Mesendoderm (in vitro differentiated cells): ENCODE measurements around the gene FRAS1.
A peak's percentile ranks its signal among the peaks of the same experiment; 100 is the strongest.

ENCODE experiments used
- DNase-seq: peaks from one replicate; pipeline ENCODE4 v3.0.0; 2013
- H2AK5ac ChIP-seq: 2 replicates; pipeline ENCODE4 v1.6.1; 2013; ENCODE audit warnings: low read length, inconsistent platforms
- H2BK120ac ChIP-seq: 2 replicates; pipeline ENCODE4 v1.6.1; 2013; ENCODE audit warnings: low read depth, mild to moderate bottlenecking, low read length, moderate library complexity, mixed read lengths
- H2BK15ac ChIP-seq: replicated peaks from 2 replicates; pipeline ENCODE4 v1.6.1; 2013; ENCODE audit warnings: low read depth, mild to moderate bottlenecking, moderate library complexity
- H2BK5ac ChIP-seq: 2 replicates; pipeline ENCODE4 v1.6.1; 2013; ENCODE audit warnings: low read length, inconsistent platforms
- H3K18ac ChIP-seq: 2 replicates; pipeline ENCODE4 v1.6.1; 2013; ENCODE audit warnings: mild to moderate bottlenecking, low read length, mixed read lengths
- H3K23ac ChIP-seq: one replicate; pipeline ENCODE4 v1.6.1; 2013; ENCODE audit warnings: low read length
- H3K27ac ChIP-seq: 2 replicates; pipeline ENCODE4 v1.5.1; 2013; ENCODE audit warnings: low read depth, mild to moderate bottlenecking, inconsistent platforms, low read length, moderate library complexity
- H3K27me3 ChIP-seq: 2 replicates; pipeline ENCODE4 v1.6.1; 2013; ENCODE audit warnings: low read length, control low read depth, mild to moderate bottlenecking, inconsistent platforms; ENCODE audit not compliant: insufficient read depth, poor library complexity
- H3K36me3 ChIP-seq: 2 replicates; pipeline ENCODE4 v1.6.1; 2013; ENCODE audit warnings: low read length, inconsistent platforms; ENCODE audit not compliant: control insufficient read depth, insufficient read depth
- H3K4ac ChIP-seq: one replicate; pipeline ENCODE4 v1.6.1; 2013; ENCODE audit warnings: low read depth, mild to moderate bottlenecking, low read length, moderate library complexity
- H3K4me1 ChIP-seq: 2 replicates; pipeline ENCODE4 v1.6.1; 2013; ENCODE audit warnings: low read depth, low read length, inconsistent platforms; ENCODE audit not compliant: control insufficient read depth
- H3K4me2 ChIP-seq: 2 replicates; pipeline ENCODE4 v1.6.1; 2013; ENCODE audit warnings: low read length
- H3K4me3 ChIP-seq: 2 replicates; pipeline ENCODE4 v1.5.1; 2013; ENCODE audit warnings: mild to moderate bottlenecking, low read length
- H3K56ac ChIP-seq: one replicate; pipeline ENCODE4 v1.6.1; 2013; ENCODE audit warnings: low read length
- H3K79me1 ChIP-seq: 2 replicates; pipeline ENCODE4 v1.6.1; 2013; ENCODE audit warnings: low read length, inconsistent platforms
- H3K79me2 ChIP-seq: 2 replicates; pipeline ENCODE4 v1.6.1; 2013; ENCODE audit warnings: mild to moderate bottlenecking, low read length; ENCODE audit not compliant: control insufficient read depth, insufficient read depth
- H3K9ac ChIP-seq: 2 replicates; pipeline ENCODE4 v1.6.1; 2013; ENCODE audit warnings: low read length, inconsistent platforms
- H4K5ac ChIP-seq: one replicate; pipeline ENCODE4 v1.6.1; 2013; ENCODE audit warnings: low read length
- H4K8ac ChIP-seq: one replicate; pipeline ENCODE4 v1.6.1; 2013; ENCODE audit warnings: low read depth, mild to moderate bottlenecking, control low read depth, low read length, moderate library complexity
- whole genome bisulfite sequencing: extraction: QIAGEN DNeasy Blood & Tissue Kit; methylation state at CpG from one replicate; pipeline ENCODE4 v1.1.7; 2013; ENCODE audit warnings: low lambda C conversion rate, missing lambda C conversion rate; ENCODE audit not compliant: insufficient coverage; ENCODE audit errors: extremely low coverage; 5-methylcytosine and 5-hydroxymethylcytosine counted together

The FRAS1 gene

DNA sequence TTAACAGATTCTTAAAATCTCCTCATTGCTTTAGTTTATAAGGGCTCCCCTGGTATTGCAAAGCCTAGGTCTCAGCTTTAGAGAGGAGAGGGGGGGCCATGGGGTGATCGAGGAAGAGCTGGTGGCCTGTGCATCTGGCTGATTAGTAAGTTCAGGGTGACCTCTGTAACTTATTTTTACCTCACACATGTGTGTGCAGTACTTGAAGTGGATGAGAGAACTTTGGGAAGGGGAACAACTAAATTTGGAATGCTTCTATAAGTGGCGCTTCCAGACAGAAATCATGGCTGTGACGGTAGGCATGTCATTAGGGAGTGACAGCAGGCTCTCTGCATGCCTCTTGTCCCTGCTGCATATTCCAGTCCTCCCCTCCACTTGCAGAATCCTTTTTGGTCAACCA lies 41.9 kb downstream of the FRAS1 start:
- Histone ChIP-seq H3K27ac (no peak overlapping the region), H3K36me3 (no peaks in the 10 kb centered on the region), H3K79me1 (peaks cover 5% of the 10 kb centered on the region), H3K56ac (no peak overlapping the region), H3K9ac (no peak overlapping the region), H4K5ac (no peak overlapping the region), H3K27me3 (no peaks in the 10 kb centered on the region), H3K4me2 (no peak overlapping the region), H3K18ac (no peak overlapping the region), H2BK120ac (no peak overlapping the region), H3K23ac (no peak overlapping the region), H3K79me2 (peaks cover 5% of the 10 kb centered on the region), H3K4ac (no peak overlapping the region), H2BK5ac (no peak overlapping the region), H2AK5ac (no peak overlapping the region), H3K4me1 (no peaks in the 10 kb centered on the region), H4K8ac (no peak overlapping the region), H3K4me3 (no peak overlapping the region), H2BK15ac (no peak overlapping the region)
- no peak for DNase-seq
- no CpG with 5 or more reads among the region's 3 CpGs for WGBS

GRCh38 chr4:78100060-78100459 lies 42.9 kb downstream of the FRAS1 start:
- H3K4ac ChIP-seq = no peak overlapping the region
- H2BK120ac ChIP-seq = no peak overlapping the region
- no peak overlapping the region for H2BK5ac ChIP-seq
- H3K23ac ChIP-seq = no peak overlapping the region
- no peak overlapping the region for H4K5ac ChIP-seq
- no peak overlapping the region for H2BK15ac ChIP-seq
- no peak overlapping the region for H3K27ac ChIP-seq
- H2AK5ac ChIP-seq = no peak overlapping the region
- H3K18ac ChIP-seq = no peak overlapping the region
- peaks cover 5% of the 10 kb centered on the region for H3K79me2 ChIP-seq
- no peaks in the 10 kb centered on the region for H3K36me3 ChIP-seq
- H3K4me2 ChIP-seq = no peak overlapping the region
- no peak overlapping the region for H3K4me3 ChIP-seq
- no peak overlapping the region for H3K9ac ChIP-seq
- no peak for DNase-seq
- H3K4me1 ChIP-seq = no peaks in the 10 kb centered on the region
- no peak overlapping the region for H3K56ac ChIP-seq
- peaks cover 5% of the 10 kb centered on the region for H3K79me1 ChIP-seq
- H4K8ac ChIP-seq = no peak overlapping the region
- H3K27me3 ChIP-seq = no peaks in the 10 kb centered on the region

- Histone ChIP-seq H3K4ac (no peak overlapping the region), H4K8ac (no peak overlapping the region), H2AK5ac (no peak overlapping the region), H3K27ac (no peak overlapping the region), H3K9ac (no peak overlapping the region), H3K79me1 (peaks cover 9% of the 10 kb centered on the region), H3K56ac (no peak overlapping the region), H4K5ac (no peak overlapping the region), H3K4me3 (no peak overlapping the region), H3K18ac (no peak overlapping the region), H2BK15ac (no peak overlapping the region), H3K4me1 (no peaks in the 10 kb centered on the region), H3K4me2 (no peak overlapping the region), H3K27me3 (no peaks in the 10 kb centered on the region), H3K23ac (peak overlapping the region; percentile 37), H3K79me2 (peaks cover 24% of the 10 kb centered on the region), H3K36me3 (no peaks in the 10 kb centered on the region), H2BK5ac (no peak overlapping the region), H2BK120ac (no peak overlapping the region)
- DNase-seq = no peak
- no CpG with 5 or more reads among the region's 2 CpGs for WGBS
These were observed 62.6 kb downstream of the FRAS1 start for GRCh38 chr4:78119698-78120097.

- Histone ChIP-seq H4K5ac (no peak overlapping the region), H3K23ac (no peak overlapping the region), H2BK15ac (no peak overlapping the region), H3K27me3 (no peaks in the 10 kb centered on the region), H3K4ac (no peak overlapping the region), H3K27ac (no peak overlapping the region), H2BK5ac (no peak overlapping the region), H2BK120ac (no peak overlapping the region), H3K36me3 (no peaks in the 10 kb centered on the region), H4K8ac (no peak overlapping the region), H3K4me2 (no peak overlapping the region), H3K79me2 (peaks cover 24% of the 10 kb centered on the region), H3K9ac (no peak overlapping the region), H3K4me3 (no peak overlapping the region), H3K56ac (no peak overlapping the region), H2AK5ac (no peak overlapping the region), H3K18ac (no peak overlapping the region), H3K79me1 (peaks cover 9% of the 10 kb centered on the region), H3K4me1 (no peaks in the 10 kb centered on the region)
- DNase-seq = no peak
- no CpG with 5 or more reads among the region's 4 CpGs for WGBS
These were observed 63.2 kb downstream of the FRAS1 start for GRCh38 chr4:78120144-78120880.

DNA sequence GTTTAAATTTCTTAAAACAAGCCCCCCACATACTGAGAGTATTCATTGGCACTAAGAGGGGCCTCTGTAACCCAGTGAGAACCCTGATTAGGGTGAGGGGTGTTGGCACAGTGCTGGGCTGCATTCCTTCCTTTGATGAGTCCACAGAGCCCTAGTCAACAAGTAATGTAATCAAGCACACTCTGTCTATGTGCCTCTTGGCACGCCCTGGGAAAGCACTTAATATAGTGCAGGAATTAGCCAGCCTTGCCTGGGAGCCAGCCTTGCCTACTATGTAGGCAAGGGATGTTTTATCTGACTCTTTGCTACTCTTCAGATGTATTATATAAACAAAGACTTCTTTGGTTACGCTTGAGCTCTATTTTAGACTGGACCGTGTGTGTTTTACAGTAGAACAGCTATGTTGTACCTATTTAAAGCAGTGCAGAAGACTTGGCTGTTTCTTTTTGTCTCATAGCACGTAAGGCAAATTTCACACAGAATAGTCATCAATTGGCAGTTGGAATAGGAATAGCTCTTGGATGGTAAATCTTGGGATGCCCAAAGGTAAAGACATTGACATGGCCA lies 64.3 kb downstream of the FRAS1 start:
- Histone ChIP-seq H3K4me1 (no peaks in the 10 kb centered on the region), H3K23ac (no peak overlapping the region), H3K18ac (no peak overlapping the region), H3K4ac (no peak overlapping the region), H3K4me3 (no peak overlapping the region), H2BK120ac (no peak overlapping the region), H3K36me3 (no peaks in the 10 kb centered on the region), H3K79me1 (peaks cover 11% of the 10 kb centered on the region), H3K79me2 (peaks cover 29% of the 10 kb centered on the region), H4K5ac (no peak overlapping the region), H2AK5ac (no peak overlapping the region), H4K8ac (no peak overlapping the region), H3K56ac (no peak overlapping the region), H3K27me3 (no peaks in the 10 kb centered on the region), H3K27ac (no peak overlapping the region), H3K4me2 (no peak overlapping the region), H2BK5ac (no peak overlapping the region), H2BK15ac (no peak overlapping the region), H3K9ac (no peak overlapping the region)
- no peak for DNase-seq
- WGBS = no CpG with 5 or more reads among the region's 4 CpGs
